ENCODE data around the gene PCMT1. TPM values are rescaled to one million over a fixed set of nuclear protein-coding genes. Genes with fewer than 3 reads are reported as not detected.

The PCMT1 gene
- total and polyA plus RNA-seq, 10 of the 15 experiments (the other 5 are each of a cell fraction or from before 2014, with no cell fraction given), result 48.5 to 126 (median 81.2) TPM

DNA sequence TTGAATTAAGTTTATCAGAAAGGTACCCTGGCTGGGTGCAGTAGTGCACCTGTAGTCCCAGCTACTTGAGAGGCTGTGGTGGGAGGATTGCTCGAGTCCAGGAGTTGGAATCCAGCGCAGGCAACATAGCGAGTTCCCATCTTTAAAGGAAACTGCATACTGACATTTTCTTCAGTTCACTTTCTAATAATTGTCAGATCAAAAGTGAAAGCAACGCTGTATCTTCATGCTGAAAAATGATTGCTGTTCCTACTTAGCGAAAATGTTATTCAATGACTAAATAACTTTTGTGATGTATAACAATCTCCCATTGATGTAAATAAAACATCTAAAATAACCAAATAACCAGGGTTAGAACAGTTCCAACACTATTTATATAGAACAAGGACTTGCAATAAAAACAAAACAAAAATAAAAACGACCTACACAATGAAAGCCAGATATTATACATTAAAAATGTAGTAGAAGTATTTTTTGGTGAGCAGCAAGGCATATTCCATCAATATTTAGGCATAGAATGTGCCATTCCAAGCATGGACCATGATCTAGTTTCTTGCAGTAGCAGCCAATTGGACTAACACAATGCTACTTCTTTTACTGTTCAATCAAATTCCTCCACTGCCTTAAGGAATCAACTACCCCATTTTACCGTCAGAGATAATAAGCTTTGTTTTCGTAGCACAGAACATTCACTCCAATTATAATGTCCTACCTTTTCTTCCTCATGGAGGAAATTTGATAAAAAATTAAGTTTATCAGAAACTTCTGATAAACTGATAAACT lies 33.2 kb upstream of the PCMT1 start:
- FAIRE-seq (peak; percentile 77), DNase-seq (ENCODE audit: low read depth, low spot score) (no peak), ATAC-seq (0 out of 3 replicates have a peak, but pooled peaks have one; percentile 1)
- TF ChIP-seq JUNB (IDR thresholded peaks at IDR 0.05) (0 out of 2 replicates have a peak, but pooled peaks have one; percentile 29), NFYB (IDR thresholded peaks at IDR 0.05; ENCODE audit: insufficient read depth, low read depth, low read length) (peak; percentile 58; the same call in 1 of the 2 replicates)
- TF ChIP-seq, protein P1, sequence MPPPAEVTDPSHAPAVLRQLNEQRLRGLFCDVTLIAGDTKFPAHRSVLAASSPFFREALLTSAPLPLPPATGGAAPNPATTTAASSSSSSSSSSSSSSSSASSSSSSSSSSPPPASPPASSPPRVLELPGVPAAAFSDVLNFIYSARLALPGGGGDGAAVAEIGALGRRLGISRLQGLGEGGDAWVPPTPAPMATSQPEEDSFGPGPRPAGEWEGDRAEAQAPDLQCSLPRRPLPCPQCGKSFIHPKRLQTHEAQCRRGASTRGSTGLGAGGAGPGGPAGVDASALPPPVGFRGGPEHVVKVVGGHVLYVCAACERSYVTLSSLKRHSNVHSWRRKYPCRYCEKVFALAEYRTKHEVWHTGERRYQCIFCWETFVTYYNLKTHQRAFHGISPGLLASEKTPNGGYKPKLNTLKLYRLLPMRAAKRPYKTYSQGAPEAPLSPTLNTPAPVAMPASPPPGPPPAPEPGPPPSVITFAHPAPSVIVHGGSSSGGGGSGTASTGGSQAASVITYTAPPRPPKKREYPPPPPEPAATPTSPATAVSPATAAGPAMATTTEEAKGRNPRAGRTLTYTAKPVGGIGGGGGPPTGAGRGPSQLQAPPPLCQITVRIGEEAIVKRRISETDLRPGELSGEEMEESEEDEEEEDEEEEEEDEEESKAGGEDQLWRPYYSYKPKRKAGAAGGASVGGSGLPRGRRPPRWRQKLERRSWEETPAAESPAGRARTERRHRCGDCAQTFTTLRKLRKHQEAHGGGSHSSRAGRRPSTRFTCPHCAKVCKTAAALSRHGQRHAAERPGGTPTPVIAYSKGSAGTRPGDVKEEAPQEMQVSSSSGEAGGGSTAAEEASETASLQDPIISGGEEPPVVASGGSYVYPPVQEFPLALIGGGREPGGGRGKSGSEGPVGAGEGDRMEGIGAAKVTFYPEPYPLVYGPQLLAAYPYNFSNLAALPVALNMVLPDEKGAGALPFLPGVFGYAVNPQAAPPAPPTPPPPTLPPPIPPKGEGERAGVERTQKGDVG (CRISPR knock-in tag; IDR thresholded peaks at IDR 0.05), result no peak
- TSS peak; percentile 59 for BruUV-seq (replicated peaks)
- Histone ChIP-seq H3K27me3 (replicated peaks in 1 of 2; ENCODE audit: control insufficient read depth in 2 of 2, insufficient read depth in 2 of 2, low read length in 1 of 2) (no peaks in the 10 kb centered on the region), H3K9ac (ENCODE audit: control insufficient read depth, insufficient read depth, low read length) (peak overlapping the region; percentile 85), H4K20me1 (ENCODE audit: control insufficient read depth, insufficient read depth) (no peaks in the 10 kb centered on the region), H3K9me3 (replicated peaks; ENCODE audit: control insufficient read depth, insufficient read depth, low read length) (no peaks in the 10 kb centered on the region), H3K4me3 (peak overlapping the region; percentile 95), H3K4me1 (ENCODE audit: control insufficient read depth, insufficient read depth, low read length) (no peaks in the 10 kb centered on the region), H3K36me3 (ENCODE audit: control insufficient read depth in 2 of 2, insufficient read depth in 2 of 2, low read length in 1 of 2) (0 out of 4 replicates have a peak, but pooled peaks cover 0 to 3% of the 10 kb centered on the region in 2 experiments), H2AFZ (ENCODE audit: control insufficient read depth, low read depth, low read length) (no peak overlapping the region), H3K4me2 (ENCODE audit: control insufficient read depth, insufficient read depth) (peak overlapping the region; percentile 93), H3K79me2 (ENCODE audit: control insufficient read depth, insufficient read depth, low read length) (peaks cover 63% of the 10 kb centered on the region), H3K27ac (ENCODE audit: control insufficient read depth, insufficient read depth) (peak overlapping the region; percentile 86)
- CTCF ChIA-PET, result interaction anchor here (0.6 to 1.8 kb wide), 6 partner anchors 12 to 1222 kb away, joined by 3 to 5 read pairs (median 3); no protein-coding TSS in a partner anchor
- in situ Hi-C loops (cut with MboI) (no loop called here), intact Hi-C loops (cut with micrococcal nuclease; ENCODE audit: unreplicated experiment) (loop anchor here (5.0 kb wide), 1 partner anchor 149 kb away; the partner anchor contains the start of gene GINM1)
- WGBS (ENCODE audit: insufficient coverage, insufficient replicate concordance, low lambda C conversion rate, missing lambda C conversion rate), result under 1% methylated on average over 8 of the region's 8 CpGs
- RAD21 ChIA-PET (ENCODE audit: unreplicated experiment), result interaction anchor here (1.2 to 1.5 kb wide), 3 partner anchors 12 to 149 kb away, joined by 3 to 5 read pairs (median 3); no protein-coding TSS in a partner anchor
- SMC1A ChIA-PET (ENCODE audit: uncharacterized antibody, unreplicated experiment), result interaction anchor here (0.7 to 1.8 kb wide), 4 partner anchors 28 to 171 kb away, joined by 3 to 6 read pairs (median 3); partner anchors contain the start of genes PCMT1 and PPIL4
- POLR2A ChIA-PET, result interaction anchor here (0.5 to 2.7 kb wide), 5 partner anchors 11 to 324 kb away, joined by 3 to 11 read pairs (median 4); partner anchors contain the start of gene PCMT1
